ENCODE data around the gene ADCY9.
"Not testable (repeated sequence)": the region's sequence is repeated elsewhere in the genome, so short reads cannot be mapped to it uniquely, and the experiment has no call there.

The ADCY9 gene

DNA sequence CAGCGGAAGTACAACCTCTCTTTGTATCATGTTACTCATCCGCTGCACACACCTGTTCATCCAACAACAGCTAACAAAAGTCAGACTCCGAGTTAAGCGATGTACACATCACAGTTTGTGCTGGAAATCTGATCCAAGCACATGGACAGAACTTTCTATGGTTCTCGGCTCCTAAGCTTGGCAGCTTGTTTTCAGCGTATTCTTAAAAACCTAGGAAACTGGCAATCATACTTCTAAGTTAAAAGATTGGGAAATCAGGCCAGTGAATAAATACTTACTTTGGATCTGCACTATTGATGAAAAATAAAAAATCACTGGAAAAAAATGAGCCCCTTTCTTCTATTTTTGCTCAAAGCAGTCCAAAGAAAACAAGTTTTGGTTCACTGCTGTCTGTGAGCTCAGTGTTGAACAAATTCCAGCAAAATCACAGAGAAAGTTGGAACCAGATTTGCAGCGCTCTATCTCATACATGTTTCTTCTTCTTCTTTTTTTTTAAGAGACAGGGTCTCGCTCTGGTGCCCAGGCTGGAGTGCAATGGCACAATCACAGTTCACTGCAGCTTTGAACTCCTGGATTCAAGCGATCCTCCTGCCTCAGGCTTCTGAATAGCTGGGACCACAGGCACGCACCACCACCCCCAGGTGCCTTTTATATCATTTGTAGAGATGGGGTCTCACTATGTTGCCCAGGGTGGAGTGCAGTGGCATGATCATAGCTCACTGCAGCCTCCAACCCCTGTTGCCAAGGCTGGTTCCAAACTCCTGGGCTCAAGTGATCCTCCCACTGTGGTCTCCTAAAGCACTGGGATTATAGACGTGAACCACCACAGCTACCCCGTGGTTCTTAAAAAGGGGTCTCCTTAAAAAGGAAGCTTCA lies 164.1 kb downstream of the ADCY9 start:
- Histone ChIP-seq H3K9me3 (ENCODE audit: control insufficient read depth, low read length) (no peaks in the 10 kb centered on the region), H2AFZ (no peak overlapping the region), H3K4me2 (ENCODE audit: low read length) (peak overlapping the region; percentile 43), H3K9ac (no peak overlapping the region), H3K4me1 (peaks cover 6% of the 10 kb centered on the region), H3K79me2 (no peaks in the 10 kb centered on the region), H3K27ac (no peak overlapping the region), H3K36me3 (ENCODE audit: control insufficient read depth, insufficient read depth, low read length) (no peaks in the 10 kb centered on the region), H3K4me3 (ENCODE audit: low read depth, low read length) (peak overlapping the region; percentile 16), H3K27me3 (ENCODE audit: control insufficient read depth, insufficient read depth, low read length) (no peaks in the 10 kb centered on the region)
- TF ChIP-seq, protein P1, sequence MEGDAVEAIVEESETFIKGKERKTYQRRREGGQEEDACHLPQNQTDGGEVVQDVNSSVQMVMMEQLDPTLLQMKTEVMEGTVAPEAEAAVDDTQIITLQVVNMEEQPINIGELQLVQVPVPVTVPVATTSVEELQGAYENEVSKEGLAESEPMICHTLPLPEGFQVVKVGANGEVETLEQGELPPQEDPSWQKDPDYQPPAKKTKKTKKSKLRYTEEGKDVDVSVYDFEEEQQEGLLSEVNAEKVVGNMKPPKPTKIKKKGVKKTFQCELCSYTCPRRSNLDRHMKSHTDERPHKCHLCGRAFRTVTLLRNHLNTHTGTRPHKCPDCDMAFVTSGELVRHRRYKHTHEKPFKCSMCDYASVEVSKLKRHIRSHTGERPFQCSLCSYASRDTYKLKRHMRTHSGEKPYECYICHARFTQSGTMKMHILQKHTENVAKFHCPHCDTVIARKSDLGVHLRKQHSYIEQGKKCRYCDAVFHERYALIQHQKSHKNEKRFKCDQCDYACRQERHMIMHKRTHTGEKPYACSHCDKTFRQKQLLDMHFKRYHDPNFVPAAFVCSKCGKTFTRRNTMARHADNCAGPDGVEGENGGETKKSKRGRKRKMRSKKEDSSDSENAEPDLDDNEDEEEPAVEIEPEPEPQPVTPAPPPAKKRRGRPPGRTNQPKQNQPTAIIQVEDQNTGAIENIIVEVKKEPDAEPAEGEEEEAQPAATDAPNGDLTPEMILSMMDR (IDR thresholded peaks at IDR 0.05), result no peak

DNA sequence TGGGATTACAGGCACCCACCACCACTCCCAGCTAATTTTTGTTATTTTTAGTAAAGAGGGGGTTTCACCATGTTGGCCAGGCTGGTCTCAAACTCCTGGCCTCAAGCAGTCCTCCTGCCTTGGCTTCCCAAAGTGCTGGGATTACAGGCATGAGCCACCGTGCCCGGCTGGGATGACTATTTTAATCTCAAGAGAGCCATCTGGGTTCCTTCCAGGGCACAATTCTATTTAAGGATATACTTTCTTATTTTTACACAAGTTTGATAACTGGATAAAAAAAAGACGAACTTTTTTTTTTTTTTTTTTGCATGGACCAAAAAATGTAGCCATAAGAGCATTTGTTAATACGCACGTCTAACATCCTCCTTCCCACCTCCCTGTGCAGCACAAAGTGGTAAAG lies 164.9 kb downstream of the ADCY9 start:
- H3K4me3 ChIP-seq (ENCODE audit: low read depth, low read length), result peak overlapping the region; percentile 16

DNA sequence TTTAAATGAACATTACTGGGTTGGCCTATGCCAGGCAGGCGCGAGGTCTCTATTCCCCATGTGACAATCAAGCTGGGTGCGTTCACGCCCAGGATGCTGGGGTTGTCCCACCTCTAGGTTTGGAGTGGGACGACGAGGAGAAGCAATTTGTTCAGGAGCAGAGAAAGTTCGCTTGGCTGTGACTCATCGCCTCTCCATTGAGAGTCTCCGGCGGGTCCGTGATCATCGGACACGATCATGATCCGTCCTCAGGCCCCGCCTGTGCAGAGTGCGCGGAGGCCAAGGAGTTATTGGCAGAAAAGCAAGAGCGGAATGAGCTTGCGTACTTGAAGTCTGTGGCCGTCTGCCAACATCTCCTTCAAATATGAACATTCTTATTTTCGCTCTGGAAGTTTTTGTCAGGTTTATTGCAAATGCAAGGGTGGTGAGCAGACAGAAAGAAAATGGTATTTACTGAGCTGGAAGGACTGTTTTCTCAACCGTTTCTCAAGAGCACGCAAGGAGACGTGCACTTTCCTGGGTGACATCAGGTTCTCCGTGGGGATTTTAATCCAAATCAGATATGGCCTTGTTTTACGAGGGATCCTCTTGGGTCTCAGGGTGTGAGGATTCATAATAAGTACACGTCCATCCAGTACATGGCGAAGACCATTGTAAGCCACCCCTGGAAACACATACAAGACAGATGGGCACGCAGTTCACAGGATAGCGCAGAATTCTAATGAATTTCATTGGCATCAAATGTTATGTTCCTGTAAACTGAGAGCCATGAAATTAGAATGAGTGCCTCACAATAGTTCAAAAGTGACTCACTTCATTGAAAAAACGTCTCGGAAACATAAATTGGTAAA lies 165.7 kb downstream of the ADCY9 start:
- H3K4me3 ChIP-seq (ENCODE audit: low read depth, low read length), result no peak overlapping the region
- H3K79me2 ChIP-seq, result no peaks in the 10 kb centered on the region
- no peaks in the 10 kb centered on the region for H3K36me3 ChIP-seq (ENCODE audit: control insufficient read depth, insufficient read depth, low read length)
- TF ChIP-seq, protein P1 (IDR thresholded peaks at IDR 0.05), result no peak
- H2AFZ ChIP-seq, result no peak overlapping the region
- peaks cover 13% of the 10 kb centered on the region for H3K4me1 ChIP-seq
- peak overlapping the region; percentile 17 for H3K4me2 ChIP-seq (ENCODE audit: low read length)
- peak overlapping the region; percentile 37 for H3K27ac ChIP-seq
- H3K9ac ChIP-seq, result no peak overlapping the region
- H3K27me3 ChIP-seq (ENCODE audit: control insufficient read depth, insufficient read depth, low read length), result no peaks in the 10 kb centered on the region
- H3K9me3 ChIP-seq (ENCODE audit: control insufficient read depth, low read length), result no peaks in the 10 kb centered on the region

More for the DNA sequence above, 164.9 kb downstream of the ADCY9 start:
- H3K27ac ChIP-seq; H3K9ac ChIP-seq; H3K9me3 ChIP-seq (ENCODE audit: control insufficient read depth, low read length); H3K27me3 ChIP-seq (ENCODE audit: control insufficient read depth, insufficient read depth, low read length); H3K36me3 ChIP-seq (ENCODE audit: control insufficient read depth, insufficient read depth, low read length); H2AFZ ChIP-seq; H3K4me1 ChIP-seq; H3K79me2 ChIP-seq: not testable (repeated sequence)
- H3K4me2 ChIP-seq (ENCODE audit: low read length), result peak overlapping the region; percentile 43

DNA sequence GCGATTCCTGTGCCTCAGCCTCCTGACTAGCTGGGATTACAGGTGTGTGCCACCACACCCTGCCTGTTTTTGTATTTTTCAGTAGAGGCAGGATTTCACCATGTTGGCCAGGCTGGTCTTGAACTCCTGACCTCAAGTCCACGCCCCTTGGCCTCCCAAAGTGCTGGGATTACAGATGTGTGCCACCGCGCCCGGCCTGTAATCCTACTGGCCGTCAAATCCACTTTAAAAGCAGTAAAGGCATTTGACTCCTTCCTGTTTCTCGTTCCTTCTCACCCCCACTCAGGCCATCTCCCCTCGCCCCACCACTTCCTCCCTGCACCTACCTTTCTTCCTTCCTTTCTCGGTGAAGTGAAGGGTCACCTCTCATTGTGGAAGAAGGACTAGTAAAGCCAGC lies 166.3 kb downstream of the ADCY9 start:
- no peak overlapping the region for H2AFZ ChIP-seq
- no peaks in the 10 kb centered on the region for H3K36me3 ChIP-seq (ENCODE audit: control insufficient read depth, insufficient read depth, low read length)

More for the DNA sequence above, 166.3 kb downstream of the ADCY9 start:
- H3K4me2 ChIP-seq (ENCODE audit: low read length), result peak overlapping the region; percentile 17
- no peaks in the 10 kb centered on the region for H3K79me2 ChIP-seq
- peaks cover 13% of the 10 kb centered on the region for H3K4me1 ChIP-seq
- no peak overlapping the region for H3K9ac ChIP-seq
- H3K27me3 ChIP-seq (ENCODE audit: control insufficient read depth, insufficient read depth, low read length), result no peaks in the 10 kb centered on the region
- TF ChIP-seq, protein P1 (IDR thresholded peaks at IDR 0.05), result no peak
- no peak overlapping the region for H3K4me3 ChIP-seq (ENCODE audit: low read depth, low read length)
- H3K27ac ChIP-seq, result peak overlapping the region; percentile 37
- H3K9me3 ChIP-seq (ENCODE audit: control insufficient read depth, low read length), result no peaks in the 10 kb centered on the region
